IMR-90 (cell line): ENCODE measurements around the gene KIAA1328. TPM values are rescaled to one million over a fixed set of nuclear protein-coding genes. Genes with fewer than 3 reads are reported as not detected.

Experiments
- ATAC-seq: fragments of 200-7000 bp; cut with Tn5 transposase; 2 replicates; pipeline ENCODE4 v1.9.1; 2020; ENCODE audit warnings: low read depth, mild to moderate bottlenecking, moderate library complexity
- BruUV-seq: library from RNA; stranded (reverse); fragments of 400-500 nt; replicated peaks from 2 replicates; lab custom pipeline; 2021; lab: Mats Ljungman, UMichigan
- CTCF ChIA-PET: fragments of 300-600 bp; formaldehyde crosslinking; extraction: SDS; loops from one replicate; lab custom pipeline; 2021; ENCODE audit warnings: antibody characterized with exemption; lab: Yijun Ruan, JAX
- POLR2A ChIA-PET: fragments of 300-600 bp; sonication (Branson Sonifier 250); formaldehyde crosslinking; loops from one replicate; lab custom pipeline; 2022; ENCODE audit warnings: antibody characterized with exemption; ENCODE audit not compliant: unreplicated experiment; lab: Charles Lee
- DNase-seq: peaks from one replicate; pipeline ENCODE4 v3.0.0; 2013
- H2AFZ ChIP-seq: replicated peaks from 2 replicates; pipeline ENCODE3; 2013; ENCODE audit warnings: low read length, mild to moderate bottlenecking; ENCODE audit not compliant: poor library complexity
- H2AK5ac ChIP-seq: 2 replicates; pipeline ENCODE4 v1.6.1; 2013; ENCODE audit warnings: low read depth, low read length, inconsistent platforms
- H2AK9ac ChIP-seq: replicated peaks from 2 replicates; pipeline ENCODE3; 2013; ENCODE audit warnings: mild to moderate bottlenecking, low read depth, low read length, moderate library complexity; ENCODE audit not compliant: poor library complexity
- H2BK120ac ChIP-seq: 2 replicates; pipeline ENCODE4 v1.6.1; 2013; ENCODE audit warnings: low read depth, low read length, inconsistent platforms
- H2BK15ac ChIP-seq: 3 replicates; pipeline ENCODE4 v1.6.1; 2013; ENCODE audit warnings: low read depth, low read length, inconsistent platforms
- H2BK20ac ChIP-seq: 2 replicates; pipeline ENCODE4 v1.6.1; 2013; ENCODE audit warnings: low read depth, mild to moderate bottlenecking, inconsistent platforms, low read length, moderate library complexity
- H2BK5ac ChIP-seq: 2 replicates; pipeline ENCODE4 v1.6.1; 2013; ENCODE audit warnings: mild to moderate bottlenecking, low read depth, low read length, inconsistent platforms; ENCODE audit not compliant: poor library complexity, severe bottlenecking
- H3K14ac ChIP-seq: replicated peaks from 2 replicates; pipeline ENCODE4 v1.6.1; 2013; ENCODE audit warnings: low read depth, low read length, inconsistent platforms
- H3K18ac ChIP-seq: 2 replicates; pipeline ENCODE4 v1.6.1; 2013; ENCODE audit warnings: low read depth, low read length, control low read depth
- H3K23ac ChIP-seq: 2 replicates; pipeline ENCODE4 v1.6.1; 2013; ENCODE audit warnings: low read depth, low read length, inconsistent platforms
- H3K27ac ChIP-seq: 2 replicates; pipeline ENCODE4 v1.5.1; 2013; ENCODE audit warnings: mild to moderate bottlenecking, control low read depth, low read length; ENCODE audit not compliant: insufficient read depth
- H3K27me3 ChIP-seq: 2 replicates; pipeline ENCODE4 v1.6.1; 2013; ENCODE audit warnings: low read length; ENCODE audit not compliant: control insufficient read depth, insufficient read depth
- H3K36me3 ChIP-seq: 2 replicates; pipeline ENCODE4 v1.6.1; 2013; ENCODE audit warnings: low read length, mixed read lengths; ENCODE audit not compliant: control insufficient read depth, insufficient read depth
- H3K4ac ChIP-seq: 2 replicates; pipeline ENCODE4 v1.6.1; 2013; ENCODE audit warnings: low read depth, low read length, inconsistent platforms
- H3K4me1 ChIP-seq: 2 replicates; pipeline ENCODE4 v1.6.1; 2013; ENCODE audit warnings: low read length, mixed read lengths; ENCODE audit not compliant: control insufficient read depth, insufficient read depth
- H3K4me2 ChIP-seq: 2 replicates; pipeline ENCODE4 v1.6.1; 2013; ENCODE audit warnings: low read depth, mild to moderate bottlenecking, control low read depth, low read length, moderate library complexity
- H3K4me3 ChIP-seq: 2 replicates; pipeline ENCODE4 v1.5.1; 2013; ENCODE audit warnings: low read depth, mild to moderate bottlenecking, control low read depth, low read length, moderate library complexity; ENCODE audit not compliant: insufficient read depth
- H3K56ac ChIP-seq: 2 replicates; pipeline ENCODE4 v1.6.1; 2013; ENCODE audit warnings: low read length, inconsistent platforms; ENCODE audit not compliant: insufficient read depth; ENCODE audit errors: extremely low read depth
- H3K79me1 ChIP-seq, 2 experiments: 2 replicates each; pipeline ENCODE4 v1.6.1; 2013; ENCODE audit warnings: low read length in 2 of 2, inconsistent platforms in 1 of 2, low read depth in 1 of 2
- H3K9ac ChIP-seq: 2 replicates; pipeline ENCODE4 v1.6.1; 2013; ENCODE audit warnings: low read depth, low read length, control low read depth
- H3K9me1 ChIP-seq: 2 replicates; pipeline ENCODE4 v1.6.1; 2013; ENCODE audit warnings: low read length, inconsistent platforms; ENCODE audit not compliant: insufficient read depth
- H3K9me3 ChIP-seq: 2 replicates; pipeline ENCODE4 v1.6.1; 2013; ENCODE audit warnings: low read length; ENCODE audit not compliant: control insufficient read depth, insufficient read depth
- H4K20me1 ChIP-seq: 2 replicates; pipeline ENCODE4 v1.6.1; 2013; ENCODE audit warnings: low read length, inconsistent platforms; ENCODE audit not compliant: insufficient read depth
- H4K5ac ChIP-seq: 2 replicates; pipeline ENCODE4 v1.6.1; 2013; ENCODE audit warnings: mild to moderate bottlenecking, low read depth, low read length, control low read depth
- H4K8ac ChIP-seq, 2 experiments: 2 replicates each; pipeline ENCODE4 v1.6.1; 2013; ENCODE audit warnings: low read depth in 2 of 2, low read length in 2 of 2, control low read depth in 1 of 2, inconsistent platforms in 1 of 2
- H4K91ac ChIP-seq: 2 replicates; pipeline ENCODE4 v1.6.1; 2013; ENCODE audit warnings: low read depth, low read length, inconsistent platforms; ENCODE audit not compliant: insufficient read depth
- BHLHE40 ChIP-seq: fragments of 150-350 bp; IDR thresholded peaks from 2 replicates; pipeline ENCODE4 v1.6.1; 2016; ENCODE audit warnings: mild to moderate bottlenecking, low read depth, low read length
- CEBPB ChIP-seq: IDR thresholded peaks from 2 replicates; pipeline ENCODE4 v1.6.1; 2012; ENCODE audit warnings: low read depth, low read length, improper control_type of control experiment
- CHD1 ChIP-seq: IDR thresholded peaks from 2 replicates; pipeline ENCODE4 v1.6.1; 2012; ENCODE audit warnings: low read depth, low read length, improper control_type of control experiment
- CTCF ChIP-seq: conservative IDR thresholded peaks from 2 replicates; pipeline ENCODE4 v1.5.1; 2012; ENCODE audit warnings: mild to moderate bottlenecking, low read depth, low read length, improper control_type of control experiment
- ELK1 ChIP-seq: fragments of 150-350 bp; IDR thresholded peaks from 2 replicates; pipeline ENCODE4 v1.6.1; 2016; ENCODE audit warnings: low read depth, mild to moderate bottlenecking, low read length, moderate library complexity, borderline replicate concordance
- FOS ChIP-seq: fragments of 150-350 bp; IDR thresholded peaks from 2 replicates; pipeline ENCODE4 v1.6.1; 2016; ENCODE audit warnings: low read depth, low read length
- MAFK ChIP-seq: IDR thresholded peaks from 2 replicates; pipeline ENCODE4 v1.6.1; 2012; ENCODE audit warnings: low read depth, low read length, improper control_type of control experiment
- MAZ ChIP-seq: IDR thresholded peaks from 2 replicates; pipeline ENCODE4 v1.6.1; 2012; ENCODE audit warnings: low read depth, mild to moderate bottlenecking, low read length, improper control_type of control experiment, moderate library complexity, borderline replicate concordance
- MXI1 ChIP-seq: IDR thresholded peaks from 2 replicates; pipeline ENCODE4 v1.6.1; 2012; ENCODE audit warnings: low read depth, mild to moderate bottlenecking, low read length, moderate library complexity, borderline replicate concordance
- NFE2L2 ChIP-seq: fragments of 150-350 bp; IDR thresholded peaks from 2 replicates; pipeline ENCODE4 v1.6.1; 2016; ENCODE audit warnings: low read depth, mild to moderate bottlenecking, low read length
- POLR2A ChIP-seq: IDR thresholded peaks from 2 replicates; pipeline ENCODE4 v1.6.1; 2012; ENCODE audit warnings: mild to moderate bottlenecking, low read depth, low read length
- RAD21 ChIP-seq: IDR thresholded peaks from 2 replicates; pipeline ENCODE4 v1.6.1; 2012; ENCODE audit warnings: low read length, improper control_type of control experiment
- RCOR1 ChIP-seq: IDR thresholded peaks from 2 replicates; pipeline ENCODE4 v1.6.1; 2012; ENCODE audit warnings: mild to moderate bottlenecking, low read length, improper control_type of control experiment; ENCODE audit not compliant: insufficient replicate concordance
- RFX5 ChIP-seq: IDR thresholded peaks from 2 replicates; pipeline ENCODE4 v1.8.0; 2012; ENCODE audit warnings: low read depth, mild to moderate bottlenecking, low read length, moderate library complexity
- SMC3 ChIP-seq: fragments of 150-350 bp; IDR thresholded peaks from 2 replicates; pipeline ENCODE4 v1.6.1; 2016; ENCODE audit warnings: low read depth, mild to moderate bottlenecking, antibody characterized with exemption, low read length, moderate library complexity
- USF2 ChIP-seq: fragments of 150-350 bp; IDR thresholded peaks from 2 replicates; pipeline ENCODE4 v1.6.1; 2017; ENCODE audit warnings: mild to moderate bottlenecking, antibody characterized with exemption, low read length, low read depth
- WGBS, 2 experiments: methylation state at CpG; one replicate each; pipeline versions ENCODE4 v1.1.5 to v1.1.7; 2013; ENCODE audit warnings: missing lambda C conversion rate in 2 of 2; ENCODE audit not compliant: insufficient read length in 1 of 2; ENCODE audit errors: extremely low coverage in 2 of 2; 5-methylcytosine and 5-hydroxymethylcytosine counted together
- dilution Hi-C: fragments of 300-500 bp; cut with HindIII; formaldehyde crosslinking; loops from one replicate; pipeline ENCODE4 v1.14.3; 2018; ENCODE audit warnings: low sequenced_read_pairs; ENCODE audit not compliant: unreplicated experiment
- in situ Hi-C: fragments of 300-500 bp; cut with MboI; formaldehyde crosslinking; loops from 3 replicates; pipeline ENCODE4 v1.14.3; 2019; ENCODE audit warnings: low sequenced_read_pairs, inconsistent platforms, mixed read lengths
- intact Hi-C: fragments of 100-400 bp; cut with micrococcal nuclease; formaldehyde crosslinking; loops from 2 replicates; pipeline ENCODE4 v1.10.0; 2022
- polyA plus RNA-seq, 3 experiments: library from polyadenylated mRNA; depleted of rRNA; stranded (reverse); fragments of >200 nt; gene quantifications; 2 replicates each; pipeline ENCODE4 v1.2.3, GENCODE V29; 2012; ENCODE audit warnings: low replicate concordance in 1 of 3
- total RNA-seq: library from RNA; depleted of rRNA; stranded (reverse); fragments of >200 nt; gene quantifications from 2 replicates; pipeline ENCODE4 v1.2.3, GENCODE V29; 2012

The KIAA1328 gene
- total and polyA plus RNA-seq, 2 of the 4 experiments (the other 2 are of a cell fraction): 2.4 to 7.0 TPM

- dilution Hi-C loops: no loop called here
- no peaks in the 10 kb centered on the region for H4K20me1 ChIP-seq
- H3K79me1 ChIP-seq: no peaks in the 10 kb centered on the region
- no peak overlapping the region for H4K5ac ChIP-seq
- no peak overlapping the region for H3K18ac ChIP-seq
- no TSS peak for BruUV-seq
- no peak for TF ChIP-seq CHD1
- TF ChIP-seq FOS: no peak
- no peak for TF ChIP-seq RFX5
- no peak for TF ChIP-seq RAD21
- TF ChIP-seq USF2: no peak
- TF ChIP-seq RCOR1: no peak
- TF ChIP-seq SMC3: no peak
- no peak for TF ChIP-seq MAFK
- no peak for TF ChIP-seq BHLHE40
- TF ChIP-seq MXI1: no peak
- TF ChIP-seq CEBPB: no peak
- TF ChIP-seq MAZ: no peak
- no peak for TF ChIP-seq POLR2A
- TF ChIP-seq CTCF: no peak
- TF ChIP-seq NFE2L2: no peak
- no peak for TF ChIP-seq ELK1
- no peak overlapping the region for H4K8ac ChIP-seq
- no peak overlapping the region for H3K4me3 ChIP-seq
- no peak overlapping the region for H3K23ac ChIP-seq
- H4K91ac ChIP-seq: no peak overlapping the region
- ChIA-PET CTCF (no interaction called here), POLR2A (no interaction called here)
- ATAC-seq (no peak), DNase-seq (no peak)
- no peak overlapping the region for H2AK5ac ChIP-seq
- no peak overlapping the region for H3K14ac ChIP-seq
- no peak overlapping the region for H3K27ac ChIP-seq
- H3K27me3 ChIP-seq: peaks cover 40% of the 10 kb centered on the region
- H2BK15ac ChIP-seq: no peak overlapping the region
- H3K9ac ChIP-seq: no peak overlapping the region
- no peak overlapping the region for H2AFZ ChIP-seq
- no peak overlapping the region for H3K4ac ChIP-seq
- intact Hi-C loops: no loop called here
- H3K9me1 ChIP-seq: no peaks in the 10 kb centered on the region
- H3K9me3 ChIP-seq: no peaks in the 10 kb centered on the region
- no peaks in the 10 kb centered on the region for H3K36me3 ChIP-seq
- no peak overlapping the region for H2BK120ac ChIP-seq
- no peak overlapping the region for H2BK5ac ChIP-seq
- no peaks in the 10 kb centered on the region for H3K4me1 ChIP-seq
- in situ Hi-C loops: no loop called here
- 40% methylated on average over 1 of the region's 6 CpGs; no CpG with 5 or more reads in 1 of the 2 experiments for WGBS, 2 experiments
- H2BK20ac ChIP-seq: no peak overlapping the region
- no peak overlapping the region for H3K56ac ChIP-seq
- H3K4me2 ChIP-seq: no peak overlapping the region
- H2AK9ac ChIP-seq: no peak overlapping the region
Measured at GRCh38 chr18:37249895-37250618, 421.1 kb downstream of the KIAA1328 start.
